ENCODE measurements around the gene S100Z. TPM values are rescaled to one million over a fixed set of nuclear protein-coding genes. Genes with fewer than 3 reads are reported as not detected.

Gene S100Z
- total RNA-seq, 1 experiment from 2014 or later, result not detected

DNA sequence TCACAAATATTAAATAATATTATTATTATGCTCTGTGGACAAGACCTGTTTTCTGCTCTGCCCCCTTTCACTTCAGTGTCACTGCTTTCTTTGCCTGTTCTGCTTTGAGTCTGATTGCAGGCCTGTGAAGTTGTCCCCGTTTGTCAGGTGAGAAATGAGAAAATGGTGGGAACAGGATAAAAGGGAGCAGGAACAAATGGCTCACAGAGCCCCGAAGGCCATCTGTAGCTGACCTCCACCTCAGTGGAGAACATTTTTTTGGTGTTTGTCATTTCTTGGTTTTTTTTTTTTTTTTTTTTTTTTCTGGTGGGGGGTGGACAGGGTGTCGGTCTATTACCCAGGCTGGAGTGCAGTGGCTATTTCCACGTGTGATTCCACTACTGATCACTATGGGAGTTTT is 13.2 kb upstream of the S100Z start:
- BruUV-seq (replicated peaks), result no TSS peak
- H3K27me3 Mint-ChIP-seq (ENCODE audit: unreplicated experiment), result no peaks in the 10 kb centered on the region
- intact Hi-C loops (cut with micrococcal nuclease; ENCODE audit: unreplicated experiment), result loop anchor here (5.0 kb wide), 1 partner anchor 49 kb away; no protein-coding TSS in a partner anchor
- peaks cover 62% of the 10 kb centered on the region for H3K36me3 Mint-ChIP-seq (ENCODE audit: insufficient read depth, unreplicated experiment)
- peak overlapping the region; percentile 66 for H3K27ac Mint-ChIP-seq (ENCODE audit: unreplicated experiment)
- TF ChIP-seq CTCF (IDR thresholded peaks at IDR 0.05; ENCODE audit: unreplicated experiment), result no peak
- H3K9me3 Mint-ChIP-seq (ENCODE audit: low read depth, unreplicated experiment), result no peaks in the 10 kb centered on the region
- CTCF ChIA-PET, result interaction anchor here (0.6 kb wide), 1 partner anchor 147 kb away, joined by 3 read pairs; no protein-coding TSS in a partner anchor
- H3K4me1 Mint-ChIP-seq (ENCODE audit: low read depth, unreplicated experiment), result peaks cover 62% of the 10 kb centered on the region
- DNase-seq, result no peak
- H3K4me3 Mint-ChIP-seq (ENCODE audit: low read depth, unreplicated experiment), result no peak overlapping the region

DNA sequence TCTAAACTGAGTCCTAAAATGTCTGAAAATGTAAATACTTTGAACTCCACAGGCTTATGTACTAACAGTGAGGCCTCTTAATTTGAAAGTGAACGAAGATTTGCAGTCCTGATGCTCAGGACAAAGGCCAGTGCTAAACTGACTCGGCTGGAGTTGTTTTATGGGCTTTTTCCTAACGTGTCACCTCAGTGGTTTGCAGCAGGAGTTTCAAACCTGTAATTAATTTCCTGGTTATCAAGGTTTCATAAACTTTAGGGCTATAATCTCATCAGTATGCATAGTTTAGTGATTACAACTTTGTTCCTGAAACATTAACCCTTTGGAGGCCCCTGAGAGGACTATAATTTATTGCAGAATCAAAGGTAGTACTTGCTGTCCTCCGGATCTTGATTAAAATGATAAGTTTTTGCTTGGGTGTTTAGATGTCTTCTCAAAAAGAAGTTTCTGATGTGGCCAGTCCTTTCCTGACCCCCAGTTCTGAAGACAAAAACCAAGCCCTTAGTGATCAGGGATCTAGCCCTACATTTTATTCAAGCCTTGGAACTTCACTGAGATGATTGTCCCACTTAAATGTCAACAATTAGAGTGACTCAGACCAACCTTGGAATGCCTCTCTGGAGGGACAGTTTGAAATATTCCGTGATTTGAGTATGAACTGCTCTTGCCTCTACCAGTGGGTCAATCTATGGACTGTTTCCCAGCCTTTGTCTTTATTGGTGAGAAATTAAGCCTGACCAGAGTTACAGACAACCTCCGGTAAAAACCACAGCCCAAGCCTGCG is 11.1 kb upstream of the S100Z start:
- H3K27me3 Mint-ChIP-seq (ENCODE audit: unreplicated experiment), result no peaks in the 10 kb centered on the region
- peak overlapping the region; percentile 98 for H3K27ac Mint-ChIP-seq (ENCODE audit: unreplicated experiment)
- peaks cover 2% of the 10 kb centered on the region for H3K9me3 Mint-ChIP-seq (ENCODE audit: low read depth, unreplicated experiment)
- peaks cover 46% of the 10 kb centered on the region for H3K4me1 Mint-ChIP-seq (ENCODE audit: low read depth, unreplicated experiment)
- no peak for TF ChIP-seq CTCF (IDR thresholded peaks at IDR 0.05; ENCODE audit: unreplicated experiment)
- CTCF ChIA-PET, result interaction anchor here (0.7 to 1.1 kb wide), 3 partner anchors 11 to 64 kb away, joined by 3 to 4 read pairs (median 3); partner anchors contain the start of gene S100Z
- DNase-seq, result peak; percentile 58
- H3K4me3 Mint-ChIP-seq (ENCODE audit: low read depth, unreplicated experiment), result peak overlapping the region; percentile 33
- intact Hi-C loops (cut with micrococcal nuclease; ENCODE audit: unreplicated experiment), result loop anchor here (5.0 kb wide), 1 partner anchor 51 kb away; no protein-coding TSS in a partner anchor
- no TSS peak for BruUV-seq (replicated peaks)
- peaks cover 50% of the 10 kb centered on the region for H3K36me3 Mint-ChIP-seq (ENCODE audit: insufficient read depth, unreplicated experiment)

GRCh38 chr5:76841361-76841760 is 8.5 kb upstream of the S100Z start:
- CTCF ChIA-PET, result no interaction called here
- H3K27ac Mint-ChIP-seq (ENCODE audit: unreplicated experiment), result no peak overlapping the region
- no peak overlapping the region for H3K4me3 Mint-ChIP-seq (ENCODE audit: low read depth, unreplicated experiment)

DNA sequence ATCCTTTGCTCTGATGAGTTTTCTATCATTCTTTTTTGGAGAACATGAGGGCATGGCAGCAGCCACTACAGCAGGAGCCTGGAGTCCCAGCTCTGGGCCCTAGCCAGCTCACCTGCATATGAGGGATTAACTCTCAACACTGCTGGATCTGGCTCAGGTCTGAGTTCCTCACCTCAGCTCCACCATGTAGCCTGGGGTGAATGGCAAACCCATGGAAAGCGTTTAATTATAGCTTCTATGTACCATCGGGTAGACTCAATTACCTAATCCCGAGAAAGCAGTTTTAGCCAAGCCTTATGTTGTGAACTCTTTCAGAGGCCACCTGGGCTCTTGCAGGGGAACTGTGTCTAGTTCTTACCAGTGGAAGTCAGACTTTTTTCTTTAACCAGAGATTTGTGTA is 3.9 kb upstream of the S100Z start:
- Mint-ChIP-seq H3K4me1 (ENCODE audit: low read depth, unreplicated experiment) (peaks cover 8% of the 10 kb centered on the region), H3K27me3 (ENCODE audit: unreplicated experiment) (no peaks in the 10 kb centered on the region), H3K36me3 (ENCODE audit: insufficient read depth, unreplicated experiment) (no peaks in the 10 kb centered on the region), H3K9me3 (ENCODE audit: low read depth, unreplicated experiment) (peaks cover 2% of the 10 kb centered on the region), H3K27ac (ENCODE audit: unreplicated experiment) (no peak overlapping the region), H3K4me3 (ENCODE audit: low read depth, unreplicated experiment) (no peak overlapping the region)
- no peak for DNase-seq
- CTCF ChIA-PET, result no interaction called here
- intact Hi-C loops (cut with micrococcal nuclease; ENCODE audit: unreplicated experiment), result no loop called here
- TF ChIP-seq CTCF (IDR thresholded peaks at IDR 0.05; ENCODE audit: unreplicated experiment), result no peak
- BruUV-seq (replicated peaks), result no TSS peak

More at GRCh38 chr5:76841361-76841760, 8.5 kb upstream of the S100Z start:
- intact Hi-C loops (cut with micrococcal nuclease; ENCODE audit: unreplicated experiment), result no loop called here
- no peak for TF ChIP-seq CTCF (IDR thresholded peaks at IDR 0.05; ENCODE audit: unreplicated experiment)
- Mint-ChIP-seq H3K36me3 (ENCODE audit: insufficient read depth, unreplicated experiment) (peaks cover 29% of the 10 kb centered on the region), H3K9me3 (ENCODE audit: low read depth, unreplicated experiment) (peaks cover 2% of the 10 kb centered on the region), H3K4me1 (ENCODE audit: low read depth, unreplicated experiment) (peaks cover 36% of the 10 kb centered on the region), H3K27me3 (ENCODE audit: unreplicated experiment) (no peaks in the 10 kb centered on the region)
- no TSS peak for BruUV-seq (replicated peaks)
- DNase-seq, result no peak

All from Calu3 (cell line).